Body of pancreas (tissue), 4 donors: ENCODE data around the gene CHN1.

Experiments
- POLR2A ChIP-seq, 3 donors: fragments of 450-650 bp; IDR thresholded peaks; one replicate each; pipeline ENCODE4 v1.6.1; 2016; ENCODE audit warnings: antibody characterized with exemption in 3 of 3, mild to moderate bottlenecking in 2 of 3
- TF ChIP-seq, protein P1 (sequence below), 7 experiments: fragments of 450-650 bp in 4 of 7; fragments of 200-600 bp in 3 of 7; sonication (generic) in 3 of 7; IDR thresholded peaks; one replicate each; pipeline ENCODE4 v1.5.1; 2016 to 2019; ENCODE audit warnings: antibody characterized with exemption in 7 of 7

DNA sequence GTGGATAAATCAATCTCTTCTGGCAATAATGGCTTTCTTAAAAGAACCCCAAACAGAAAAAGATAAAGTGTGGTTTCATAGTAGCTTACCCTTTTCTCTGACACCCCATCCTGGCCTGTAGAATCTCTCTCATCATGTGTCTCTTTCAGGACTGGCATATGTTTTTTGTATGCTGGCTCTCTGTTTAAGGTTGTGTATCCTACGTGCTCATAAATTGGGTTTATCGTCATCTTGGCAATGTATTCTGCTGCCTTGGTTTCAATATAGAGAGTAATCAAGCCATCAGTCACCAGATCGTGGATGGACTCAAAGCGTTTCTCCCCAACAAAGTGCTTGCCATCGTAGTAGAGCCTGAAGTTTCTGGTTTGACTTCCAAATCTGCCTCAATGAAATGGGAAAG, 127.4 kb downstream of the CHN1 start:
- TF ChIP-seq, protein P1, sequence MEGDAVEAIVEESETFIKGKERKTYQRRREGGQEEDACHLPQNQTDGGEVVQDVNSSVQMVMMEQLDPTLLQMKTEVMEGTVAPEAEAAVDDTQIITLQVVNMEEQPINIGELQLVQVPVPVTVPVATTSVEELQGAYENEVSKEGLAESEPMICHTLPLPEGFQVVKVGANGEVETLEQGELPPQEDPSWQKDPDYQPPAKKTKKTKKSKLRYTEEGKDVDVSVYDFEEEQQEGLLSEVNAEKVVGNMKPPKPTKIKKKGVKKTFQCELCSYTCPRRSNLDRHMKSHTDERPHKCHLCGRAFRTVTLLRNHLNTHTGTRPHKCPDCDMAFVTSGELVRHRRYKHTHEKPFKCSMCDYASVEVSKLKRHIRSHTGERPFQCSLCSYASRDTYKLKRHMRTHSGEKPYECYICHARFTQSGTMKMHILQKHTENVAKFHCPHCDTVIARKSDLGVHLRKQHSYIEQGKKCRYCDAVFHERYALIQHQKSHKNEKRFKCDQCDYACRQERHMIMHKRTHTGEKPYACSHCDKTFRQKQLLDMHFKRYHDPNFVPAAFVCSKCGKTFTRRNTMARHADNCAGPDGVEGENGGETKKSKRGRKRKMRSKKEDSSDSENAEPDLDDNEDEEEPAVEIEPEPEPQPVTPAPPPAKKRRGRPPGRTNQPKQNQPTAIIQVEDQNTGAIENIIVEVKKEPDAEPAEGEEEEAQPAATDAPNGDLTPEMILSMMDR (IDR thresholded peaks at IDR 0.05), result no peak
- TF ChIP-seq POLR2A (IDR thresholded peaks at IDR 0.05), result no peak
